ENCODE data around the gene RAB7B.
"Not testable (repeated sequence)": the region's sequence is repeated elsewhere in the genome, so short reads cannot be mapped to it uniquely, and the experiment has no call there.

Gene RAB7B

GRCh38 chr1:206002871-206003801, at the start of gene RAB7B:
RAB7B (minus strand) TSS chr1:206003395; CDS start chr1:205994135, 9,260 bp downstream.
- Histone ChIP-seq H2AFZ (ENCODE audit: low read depth, low read length, severe bottlenecking) (no peak within 1 kb of the TSS), H3K27ac (ENCODE audit: low read depth, low read length) (no peak within 1 kb of the TSS), H3K9me2 (replicated peaks; ENCODE audit: insufficient read depth, low read length) (no peaks in the 10 kb centered on the region), H3K9me3 (ENCODE audit: insufficient read depth, low read length) (no peaks in the 10 kb centered on the region), H3K79me2 (ENCODE audit: insufficient read depth, low read length) (no peaks in the 10 kb centered on the region), H3K27me3 (ENCODE audit: low read length) (no peaks in the 10 kb centered on the region), H3K4me3 (ENCODE audit: insufficient read depth, low read length, poor library complexity, severe bottlenecking) (no peak within 1 kb of the TSS), H4K20me1 (ENCODE audit: low read depth, low read length) (no peaks in the 10 kb centered on the region), H3K9ac (ENCODE audit: low read length) (no peak within 1 kb of the TSS), H3K36me3 (ENCODE audit: low read length) (no peaks in the 10 kb centered on the region), H3K4me2 (ENCODE audit: low read depth, low read length, poor library complexity, severe bottlenecking) (no peak within 1 kb of the TSS), H3F3A (ENCODE audit: insufficient read depth) (no peaks in the 10 kb centered on the region)
- TF ChIP-seq CTCF (IDR thresholded peaks at IDR 0.05; ENCODE audit: insufficient read depth, low read length, poor library complexity, severe bottlenecking) = no peak
- TF ChIP-seq EZH2phosphoT487 (conservative IDR thresholded peaks at IDR 0.05; ENCODE audit: low read length) = no peak

- H2AFZ ChIP-seq (ENCODE audit: low read depth, low read length, severe bottlenecking); H3K36me3 ChIP-seq (ENCODE audit: low read length); H3K27me3 ChIP-seq (ENCODE audit: low read length); H3K9me2 ChIP-seq (replicated peaks; ENCODE audit: insufficient read depth, low read length); H3K9me3 ChIP-seq (ENCODE audit: insufficient read depth, low read length); H4K20me1 ChIP-seq (ENCODE audit: low read depth, low read length): not testable (repeated sequence)
- Histone ChIP-seq H3K79me2 (ENCODE audit: insufficient read depth, low read length) (peaks cover 51% of the 10 kb centered on the region), H3K4me3 (ENCODE audit: insufficient read depth, low read length, poor library complexity, severe bottlenecking) (peak overlapping the region; percentile 62), H3F3A (ENCODE audit: insufficient read depth) (peaks cover 58% of the 10 kb centered on the region), H3K27ac (ENCODE audit: low read depth, low read length) (peak overlapping the region; percentile 96), H3K4me2 (ENCODE audit: low read depth, low read length, poor library complexity, severe bottlenecking) (peak overlapping the region; percentile 83), H3K9ac (ENCODE audit: low read length) (peak overlapping the region; percentile 74)
These were observed 49.2 kb upstream of the RAB7B start for GRCh38 chr1:206052231-206052865.

- peak overlapping the region; percentile 28 for H3K4me3 ChIP-seq (ENCODE audit: insufficient read depth, low read length, poor library complexity, severe bottlenecking)
- H3K27ac ChIP-seq (ENCODE audit: low read depth, low read length) = peak overlapping the region; percentile 96
- H3K9me3 ChIP-seq (ENCODE audit: insufficient read depth, low read length) = no peaks in the 10 kb centered on the region
- no peak for TF ChIP-seq EZH2phosphoT487 (conservative IDR thresholded peaks at IDR 0.05; ENCODE audit: low read length)
- TF ChIP-seq CTCF (IDR thresholded peaks at IDR 0.05; ENCODE audit: insufficient read depth, low read length, poor library complexity, severe bottlenecking) = peak; percentile 26
- no peaks in the 10 kb centered on the region for H4K20me1 ChIP-seq (ENCODE audit: low read depth, low read length)
- H3K79me2 ChIP-seq (ENCODE audit: insufficient read depth, low read length) = peaks cover 35% of the 10 kb centered on the region
- H3K27me3 ChIP-seq (ENCODE audit: low read length) = no peaks in the 10 kb centered on the region
- H3K9me2 ChIP-seq (replicated peaks; ENCODE audit: insufficient read depth, low read length) = no peaks in the 10 kb centered on the region
- H3F3A ChIP-seq (ENCODE audit: insufficient read depth) = peaks cover 64% of the 10 kb centered on the region
- H2AFZ ChIP-seq (ENCODE audit: low read depth, low read length, severe bottlenecking) = no peak overlapping the region
- peak overlapping the region; percentile 64 for H3K4me2 ChIP-seq (ENCODE audit: low read depth, low read length, poor library complexity, severe bottlenecking)
- no peaks in the 10 kb centered on the region for H3K36me3 ChIP-seq (ENCODE audit: low read length)
- peak overlapping the region; percentile 74 for H3K9ac ChIP-seq (ENCODE audit: low read length)
These were observed 47.5 kb upstream of the RAB7B start for GRCh38 chr1:206050655-206051235.
